ENCODE data around the gene FOXE1.

FOXE1 gene

GRCh38 chr9:97866848-97867247 lies 13.8 kb downstream of the FOXE1 start:
- DNase-seq (ENCODE audit: low spot score), result peak; percentile 62

- DNase-seq (ENCODE audit: low spot score), result no peak
Measured at GRCh38 chr9:97868859-97869258, 15.8 kb downstream of the FOXE1 start.

GRCh38 chr9:97873425-97873824 lies 20.4 kb downstream of the FOXE1 start:
- DNase-seq (ENCODE audit: low spot score), result no peak

DNA sequence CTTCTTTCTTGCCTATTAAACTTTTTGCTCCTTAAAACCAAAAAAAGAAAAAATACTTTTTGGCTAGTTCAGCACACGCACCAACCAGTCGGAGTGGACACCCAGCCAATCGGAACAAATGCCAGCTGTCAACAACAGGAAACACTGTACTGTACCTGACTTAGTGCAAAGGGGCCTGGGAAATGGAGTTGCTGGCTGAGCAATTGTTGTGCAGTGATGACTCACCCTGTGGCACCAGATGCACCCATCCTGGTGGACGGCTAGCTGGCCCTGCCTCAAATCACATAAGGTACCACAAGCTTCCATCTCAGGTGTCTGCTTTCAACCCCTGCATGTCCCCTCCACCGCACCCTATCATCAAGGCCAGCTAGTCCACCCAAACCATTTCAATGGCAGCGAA lies 20.9 kb downstream of the FOXE1 start:
- no peak for DNase-seq (ENCODE audit: low spot score)

- no peak for DNase-seq (ENCODE audit: low spot score)
Measured at GRCh38 chr9:97874624-97875023, 21.6 kb downstream of the FOXE1 start.

DNA sequence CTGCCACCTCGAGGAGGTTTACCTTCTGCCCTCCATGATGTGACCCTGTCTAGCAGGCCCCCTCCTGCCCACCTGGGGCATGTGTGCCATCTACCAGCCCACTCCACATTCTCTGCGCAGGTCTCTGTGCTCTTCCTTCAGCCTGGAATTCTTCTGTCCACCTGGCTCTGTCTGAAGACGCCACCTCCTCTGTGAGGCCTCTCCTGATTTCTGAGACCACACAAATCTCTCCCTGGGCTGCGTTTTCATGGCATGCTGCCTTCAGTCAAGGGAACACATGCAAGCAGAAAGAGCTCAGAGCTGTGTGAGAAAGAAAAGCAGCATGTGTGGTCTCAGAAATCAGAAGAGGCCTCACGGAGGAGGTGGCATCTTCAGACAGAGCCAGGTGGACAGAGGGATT lies 22.1 kb downstream of the FOXE1 start:
- no peak for DNase-seq (ENCODE audit: low spot score)

- no peak for DNase-seq (ENCODE audit: low spot score)
Measured at GRCh38 chr9:97876061-97876460, 23.0 kb downstream of the FOXE1 start.

- DNase-seq (ENCODE audit: low spot score), result no peak
Measured at GRCh38 chr9:97880336-97880735, 27.3 kb downstream of the FOXE1 start.

DNA sequence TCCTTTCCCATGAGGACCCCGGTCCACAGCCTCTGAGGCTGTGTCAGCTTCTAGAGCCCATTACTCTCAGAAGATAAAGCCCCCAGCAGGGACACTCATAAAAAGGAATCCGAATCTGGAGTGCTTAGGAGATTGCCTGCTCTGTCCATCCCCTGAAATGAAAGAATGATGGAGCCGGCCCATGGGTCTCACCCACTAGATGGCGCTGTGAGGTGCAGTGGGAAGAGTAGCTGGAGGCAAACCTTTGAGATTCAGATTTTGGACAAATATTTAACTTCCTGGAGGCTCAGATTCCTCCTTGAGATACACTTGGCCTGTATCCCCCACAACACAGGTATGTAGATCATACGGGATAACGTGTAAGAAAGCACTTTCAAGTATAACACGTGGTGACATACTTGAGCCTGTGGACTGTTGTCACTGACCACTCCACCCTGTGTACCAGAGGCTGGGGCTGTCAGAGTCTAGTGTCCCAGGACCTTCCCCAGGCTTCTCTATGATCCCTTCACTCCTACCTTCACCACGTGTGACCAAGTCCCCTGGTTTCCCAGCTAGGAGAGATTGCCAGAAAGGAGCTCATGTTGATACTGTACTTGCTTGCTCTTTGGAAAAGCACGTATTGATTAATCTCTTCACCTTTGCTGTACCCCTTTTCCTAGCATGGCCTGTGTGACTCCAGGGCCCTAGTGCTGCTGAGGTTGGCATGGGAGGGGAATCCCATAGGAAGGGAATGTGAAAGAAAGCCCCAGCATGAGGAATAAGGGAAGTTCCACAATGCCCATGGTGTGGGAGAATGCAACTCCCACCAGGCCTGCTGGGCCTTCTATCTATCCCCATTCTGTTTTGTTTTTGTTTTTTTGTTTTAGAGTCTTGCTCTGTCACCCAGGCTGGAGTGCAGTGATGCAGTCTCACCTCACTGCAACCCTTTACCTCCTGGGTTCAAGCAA lies 37.2 kb downstream of the FOXE1 start:
- DNase-seq (ENCODE audit: low spot score), result peak; percentile 64

GRCh38 chr9:97891736-97892135 lies 38.7 kb downstream of the FOXE1 start:
- DNase-seq (ENCODE audit: low spot score), result no peak

- DNase-seq (ENCODE audit: low spot score), result peak; percentile 20
Measured at GRCh38 chr9:97892421-97892820, 39.4 kb downstream of the FOXE1 start.

DNA sequence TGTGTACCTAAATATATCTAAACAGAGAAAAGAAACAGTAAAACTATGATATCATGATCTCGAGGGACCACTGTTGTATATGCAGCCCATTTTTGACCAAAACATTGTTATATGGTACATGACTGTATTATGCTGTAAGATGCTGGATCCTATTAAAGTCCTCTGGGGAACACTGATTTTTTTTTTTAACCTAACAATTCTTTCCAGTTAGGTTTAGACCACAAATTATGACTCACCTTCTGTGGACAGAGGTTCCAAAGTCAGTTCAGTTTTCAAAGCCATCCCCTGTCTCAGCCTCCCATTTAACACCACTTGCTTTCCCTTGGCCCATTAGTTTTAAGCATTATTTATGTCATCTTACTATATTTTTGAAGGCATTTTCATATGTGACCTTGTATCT lies 42.2 kb downstream of the FOXE1 start:
- DNase-seq (ENCODE audit: low spot score), result no peak

- DNase-seq (ENCODE audit: low spot score), result peak; percentile 52
Measured at GRCh38 chr9:97895695-97896332, 42.8 kb downstream of the FOXE1 start.

DNA sequence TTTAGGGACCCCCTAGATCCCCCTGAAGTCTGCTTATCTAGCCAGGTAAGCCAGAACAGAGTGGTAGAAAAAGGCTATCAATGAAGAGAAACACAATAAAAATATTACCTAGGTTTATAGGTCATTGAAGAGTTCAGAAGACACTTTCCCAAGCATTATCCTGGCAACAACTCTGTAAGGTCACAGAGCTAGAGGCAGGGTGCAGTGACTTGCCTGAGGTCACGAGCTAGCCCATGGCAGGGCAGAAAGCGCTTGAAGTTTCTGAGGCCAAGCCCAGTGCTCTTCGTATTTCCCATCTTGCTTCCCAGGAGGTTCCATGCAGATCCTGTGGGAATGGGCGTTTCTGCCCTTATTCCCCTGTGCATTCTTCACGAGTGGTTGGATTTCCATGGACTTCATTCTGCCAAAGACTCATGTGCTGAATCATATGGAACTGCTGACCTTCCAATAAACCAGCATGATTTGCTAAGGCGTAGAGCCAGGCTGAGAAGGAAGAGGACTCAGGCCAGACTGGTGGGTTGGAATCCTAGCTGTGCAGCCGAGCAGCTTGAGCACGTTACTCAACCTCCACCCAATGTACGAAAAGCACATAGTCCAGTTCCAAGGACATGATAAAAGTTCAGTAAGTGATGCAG lies 47.2 kb downstream of the FOXE1 start:
- no peak for DNase-seq (ENCODE audit: low spot score)

DNA sequence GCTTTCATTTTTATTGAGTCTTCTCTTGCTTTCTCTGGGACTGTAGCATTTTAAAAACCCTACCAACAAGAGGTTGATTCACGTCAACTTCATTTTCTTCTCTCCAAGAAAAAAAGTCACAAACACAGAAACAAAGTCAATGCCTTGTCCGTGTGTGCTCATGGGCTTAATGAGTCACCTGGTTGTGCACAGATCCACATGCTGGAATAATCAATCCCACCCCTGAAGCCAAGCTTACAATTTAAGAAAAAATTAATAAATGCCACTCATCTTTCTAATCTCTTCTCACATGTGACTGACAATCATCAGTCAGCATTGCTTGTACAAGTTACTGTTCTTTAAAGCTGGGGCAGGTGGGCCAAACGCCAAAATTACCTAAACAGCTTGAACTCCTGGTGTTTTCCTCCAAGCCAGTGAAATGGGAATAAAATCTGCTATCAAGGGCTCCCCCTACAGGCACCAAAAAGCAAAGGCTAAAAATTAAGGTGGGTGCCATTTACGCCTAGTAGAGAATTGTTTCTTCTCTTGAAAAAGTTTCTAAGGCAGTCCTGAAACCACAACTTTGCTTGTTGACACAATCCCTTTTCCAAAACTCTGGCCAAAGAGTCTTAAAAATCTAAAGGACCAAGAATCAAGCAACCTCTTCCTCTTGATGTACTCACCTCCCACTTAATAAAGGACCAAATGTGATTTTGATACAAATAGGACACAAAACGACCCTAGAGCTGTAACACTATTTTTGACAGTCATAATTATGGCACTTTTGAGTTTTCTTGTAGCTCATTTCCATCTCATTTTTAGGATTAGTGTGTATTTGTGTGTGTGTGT lies 47.9 kb downstream of the FOXE1 start:
- DNase-seq (ENCODE audit: low spot score), result peak; percentile 64

- DNase-seq (ENCODE audit: low spot score), result no peak
Measured at GRCh38 chr9:97903177-97903576, 50.2 kb downstream of the FOXE1 start.

GRCh38 chr9:97904725-97905124 lies 51.7 kb downstream of the FOXE1 start:
- no peak for DNase-seq (ENCODE audit: low spot score)

- DNase-seq (ENCODE audit: low spot score), result no peak
Measured at GRCh38 chr9:97905228-97905627, 52.2 kb downstream of the FOXE1 start.
